ENCODE results near the gene EHBP1L1.

DNA sequence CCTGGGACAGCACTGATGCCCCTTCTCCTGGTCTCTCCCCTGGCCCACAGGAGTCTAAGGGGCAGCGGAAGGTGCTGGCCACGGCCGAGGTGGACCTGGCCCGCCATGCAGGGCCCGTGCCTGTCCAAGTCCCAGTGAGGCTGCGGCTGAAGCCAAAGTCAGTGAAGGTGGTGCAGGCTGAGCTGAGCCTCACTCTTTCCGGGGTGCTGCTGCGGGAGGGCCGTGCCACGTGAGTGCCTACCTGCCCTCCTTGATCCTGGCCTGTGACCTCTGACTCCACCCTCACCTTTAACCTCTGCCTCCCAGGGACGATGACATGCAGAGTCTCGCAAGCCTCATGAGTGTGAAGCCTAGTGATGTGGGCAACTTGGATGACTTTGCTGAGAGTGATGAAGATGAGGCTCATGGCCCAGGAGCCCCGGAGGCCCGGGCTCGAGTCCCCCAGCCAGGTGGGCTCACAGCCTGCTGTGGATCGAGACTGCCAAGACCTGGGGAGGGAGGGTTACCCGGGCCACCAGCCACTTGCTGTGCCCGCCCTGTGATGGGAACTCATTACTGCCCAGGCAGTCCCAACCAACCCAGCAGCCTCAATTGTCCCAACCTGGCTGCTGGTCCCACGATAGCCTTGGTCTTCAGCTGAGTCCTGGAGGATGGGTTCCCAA lies 4.3 kb downstream of the EHBP1L1 start:
- TF ChIP-seq, protein P1, sequence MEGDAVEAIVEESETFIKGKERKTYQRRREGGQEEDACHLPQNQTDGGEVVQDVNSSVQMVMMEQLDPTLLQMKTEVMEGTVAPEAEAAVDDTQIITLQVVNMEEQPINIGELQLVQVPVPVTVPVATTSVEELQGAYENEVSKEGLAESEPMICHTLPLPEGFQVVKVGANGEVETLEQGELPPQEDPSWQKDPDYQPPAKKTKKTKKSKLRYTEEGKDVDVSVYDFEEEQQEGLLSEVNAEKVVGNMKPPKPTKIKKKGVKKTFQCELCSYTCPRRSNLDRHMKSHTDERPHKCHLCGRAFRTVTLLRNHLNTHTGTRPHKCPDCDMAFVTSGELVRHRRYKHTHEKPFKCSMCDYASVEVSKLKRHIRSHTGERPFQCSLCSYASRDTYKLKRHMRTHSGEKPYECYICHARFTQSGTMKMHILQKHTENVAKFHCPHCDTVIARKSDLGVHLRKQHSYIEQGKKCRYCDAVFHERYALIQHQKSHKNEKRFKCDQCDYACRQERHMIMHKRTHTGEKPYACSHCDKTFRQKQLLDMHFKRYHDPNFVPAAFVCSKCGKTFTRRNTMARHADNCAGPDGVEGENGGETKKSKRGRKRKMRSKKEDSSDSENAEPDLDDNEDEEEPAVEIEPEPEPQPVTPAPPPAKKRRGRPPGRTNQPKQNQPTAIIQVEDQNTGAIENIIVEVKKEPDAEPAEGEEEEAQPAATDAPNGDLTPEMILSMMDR (IDR thresholded peaks at IDR 0.05; ENCODE audit: poor library complexity, severe bottlenecking) = no peak
- TF ChIP-seq, protein P2, sequence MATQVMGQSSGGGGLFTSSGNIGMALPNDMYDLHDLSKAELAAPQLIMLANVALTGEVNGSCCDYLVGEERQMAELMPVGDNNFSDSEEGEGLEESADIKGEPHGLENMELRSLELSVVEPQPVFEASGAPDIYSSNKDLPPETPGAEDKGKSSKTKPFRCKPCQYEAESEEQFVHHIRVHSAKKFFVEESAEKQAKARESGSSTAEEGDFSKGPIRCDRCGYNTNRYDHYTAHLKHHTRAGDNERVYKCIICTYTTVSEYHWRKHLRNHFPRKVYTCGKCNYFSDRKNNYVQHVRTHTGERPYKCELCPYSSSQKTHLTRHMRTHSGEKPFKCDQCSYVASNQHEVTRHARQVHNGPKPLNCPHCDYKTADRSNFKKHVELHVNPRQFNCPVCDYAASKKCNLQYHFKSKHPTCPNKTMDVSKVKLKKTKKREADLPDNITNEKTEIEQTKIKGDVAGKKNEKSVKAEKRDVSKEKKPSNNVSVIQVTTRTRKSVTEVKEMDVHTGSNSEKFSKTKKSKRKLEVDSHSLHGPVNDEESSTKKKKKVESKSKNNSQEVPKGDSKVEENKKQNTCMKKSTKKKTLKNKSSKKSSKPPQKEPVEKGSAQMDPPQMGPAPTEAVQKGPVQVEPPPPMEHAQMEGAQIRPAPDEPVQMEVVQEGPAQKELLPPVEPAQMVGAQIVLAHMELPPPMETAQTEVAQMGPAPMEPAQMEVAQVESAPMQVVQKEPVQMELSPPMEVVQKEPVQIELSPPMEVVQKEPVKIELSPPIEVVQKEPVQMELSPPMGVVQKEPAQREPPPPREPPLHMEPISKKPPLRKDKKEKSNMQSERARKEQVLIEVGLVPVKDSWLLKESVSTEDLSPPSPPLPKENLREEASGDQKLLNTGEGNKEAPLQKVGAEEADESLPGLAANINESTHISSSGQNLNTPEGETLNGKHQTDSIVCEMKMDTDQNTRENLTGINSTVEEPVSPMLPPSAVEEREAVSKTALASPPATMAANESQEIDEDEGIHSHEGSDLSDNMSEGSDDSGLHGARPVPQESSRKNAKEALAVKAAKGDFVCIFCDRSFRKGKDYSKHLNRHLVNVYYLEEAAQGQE (IDR thresholded peaks at IDR 0.05; ENCODE audit: borderline replicate concordance) = no peak
- TF ChIP-seq EP300 (conservative IDR thresholded peaks at IDR 0.05; ENCODE audit: poor library complexity, severe bottlenecking) = no peak
- TF ChIP-seq EZH2 (IDR thresholded peaks at IDR 0.05; ENCODE audit: borderline replicate concordance, insufficient read depth, low read length, poor library complexity, severe bottlenecking) = no peak

Data from neural cell (in vitro differentiated cells).